NCI-H774 (cell line): ENCODE measurements around the gene FOXN1.
"Not testable (repeated sequence)": the region's sequence is repeated elsewhere in the genome, so short reads cannot be mapped to it uniquely, and the experiment has no call there.

Experiments used
- DNase-seq: peaks from one replicate; lab custom pipeline; 2025; lab: John Stamatoyannopoulos, UW

FOXN1 gene

DNA sequence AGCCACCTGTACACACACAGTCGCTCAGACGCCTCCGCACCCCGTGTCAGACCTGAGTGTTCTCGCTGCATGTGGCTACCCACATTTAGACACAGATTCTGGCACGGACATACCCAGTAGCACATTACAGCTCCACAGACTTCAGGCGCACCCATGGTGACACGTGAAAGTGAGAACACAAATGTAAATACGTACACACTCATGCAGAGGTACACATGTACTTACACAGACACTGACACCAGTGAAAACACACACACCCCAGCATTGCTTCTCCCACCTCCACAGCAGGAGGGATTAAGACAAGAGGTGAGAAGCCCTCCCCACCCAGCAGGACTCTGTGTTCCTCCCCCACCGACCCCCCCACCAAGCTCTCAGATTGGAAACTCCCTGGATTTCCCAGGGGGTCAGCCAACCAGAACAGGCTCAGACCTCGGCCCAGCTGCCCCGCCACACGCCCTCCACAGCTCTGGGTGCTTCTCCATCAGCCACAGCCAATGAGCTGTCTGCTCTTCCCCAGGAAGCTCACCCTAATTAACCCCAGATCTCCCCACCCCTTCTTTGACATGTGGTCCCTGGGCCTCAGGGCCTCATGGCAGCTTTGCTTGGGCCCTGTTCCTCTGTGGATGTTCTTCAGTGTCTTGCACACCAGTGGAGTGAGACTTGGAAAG is 5.3 kb upstream of the FOXN1 start:
- no peak for DNase-seq

GRCh38 chr17:28501421-28502284 is 4.5 kb upstream of the FOXN1 start:
- no peak for DNase-seq

DNA sequence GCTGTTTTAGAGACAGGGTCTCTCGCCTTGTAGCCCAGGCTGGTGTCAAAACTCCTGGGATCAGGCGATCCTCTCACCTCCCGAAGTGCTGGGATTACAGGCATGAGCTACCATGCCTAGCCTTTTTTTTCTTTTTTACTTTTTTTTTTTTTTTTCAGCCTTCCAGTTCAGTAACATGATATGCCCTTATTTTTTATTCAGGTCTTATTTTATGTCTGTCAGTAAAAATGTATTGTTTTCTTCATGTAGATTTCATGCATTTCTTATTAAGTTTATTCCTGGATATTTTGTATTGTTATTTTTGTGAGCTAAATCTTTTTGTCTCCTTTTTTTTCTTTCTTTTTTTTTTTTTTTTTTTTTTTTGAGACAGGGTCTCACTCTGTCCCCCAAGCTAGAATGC is 2.7 kb upstream of the FOXN1 start:
- DNase-seq = no peak

DNA sequence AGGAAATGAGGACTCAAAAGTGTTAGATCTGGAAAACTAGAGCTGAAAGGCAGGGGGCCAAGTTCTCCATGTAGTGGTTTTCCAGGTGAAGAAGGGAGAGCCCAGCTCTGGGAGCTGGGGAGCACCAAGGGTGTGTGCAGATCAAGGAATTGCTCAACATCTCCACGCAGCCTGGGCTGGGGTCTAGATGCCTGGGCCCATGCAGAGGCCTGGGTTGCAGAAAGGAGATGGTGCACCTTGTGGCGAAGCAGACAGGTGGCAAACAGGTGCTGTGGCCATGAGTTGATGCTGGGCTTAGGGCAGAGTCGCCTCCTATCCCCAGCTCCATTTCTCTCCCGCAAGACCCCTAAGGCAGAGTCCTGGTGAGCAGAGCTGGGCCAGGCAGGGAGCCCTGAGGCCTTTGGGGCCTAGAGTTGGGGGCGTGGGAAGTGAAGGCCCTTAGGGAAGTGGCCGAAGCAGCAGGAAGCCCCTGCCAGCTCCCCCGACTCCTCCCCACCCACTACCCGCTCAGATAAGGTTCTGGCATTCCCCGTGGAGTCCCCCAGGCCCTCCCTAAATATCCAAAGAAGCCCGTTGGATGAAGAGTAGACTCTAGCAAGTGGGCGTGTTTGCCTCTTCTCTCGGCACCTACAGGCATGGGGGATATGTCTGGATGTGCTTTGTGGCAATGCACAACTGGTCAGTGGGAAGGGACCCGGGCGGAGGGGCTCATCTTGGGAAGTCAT is 777 bp downstream of the FOXN1 start:
- no peak for DNase-seq

DNA sequence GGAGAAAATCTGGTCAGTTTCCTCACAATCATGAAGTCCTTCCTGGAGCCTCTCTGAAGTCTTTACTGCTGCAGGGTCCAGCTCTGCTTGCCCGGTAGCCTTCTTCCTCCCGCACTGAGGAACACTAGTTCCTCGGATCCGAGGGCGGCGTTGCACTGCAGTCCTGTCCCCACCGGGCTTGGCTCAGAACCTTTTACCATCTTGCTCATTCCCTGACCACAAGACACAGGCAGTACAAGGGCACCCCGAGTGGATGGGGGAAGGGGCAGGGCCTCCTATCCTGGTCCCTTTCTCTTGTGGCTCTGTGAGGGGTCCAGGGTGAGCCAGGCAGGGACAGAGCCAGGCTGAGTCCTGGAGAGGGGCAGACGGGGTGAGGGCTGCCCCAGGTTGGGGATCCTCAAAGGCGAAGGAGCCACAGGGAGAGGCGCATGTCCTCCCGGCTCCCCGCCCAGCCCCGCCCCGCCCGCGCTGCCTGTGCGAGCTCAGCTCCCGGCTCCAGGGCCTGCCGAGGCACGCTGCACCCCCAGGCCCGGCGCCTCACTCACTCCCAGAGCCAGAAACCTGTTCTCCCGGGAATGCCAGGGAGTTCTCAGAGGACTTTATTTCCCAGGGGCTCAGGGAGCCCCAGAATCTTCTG is 1.5 kb downstream of the FOXN1 start:
- no peak for DNase-seq

GRCh38 chr17:28508211-28508724 is 2.1 kb downstream of the FOXN1 start:
- DNase-seq = no peak

DNA sequence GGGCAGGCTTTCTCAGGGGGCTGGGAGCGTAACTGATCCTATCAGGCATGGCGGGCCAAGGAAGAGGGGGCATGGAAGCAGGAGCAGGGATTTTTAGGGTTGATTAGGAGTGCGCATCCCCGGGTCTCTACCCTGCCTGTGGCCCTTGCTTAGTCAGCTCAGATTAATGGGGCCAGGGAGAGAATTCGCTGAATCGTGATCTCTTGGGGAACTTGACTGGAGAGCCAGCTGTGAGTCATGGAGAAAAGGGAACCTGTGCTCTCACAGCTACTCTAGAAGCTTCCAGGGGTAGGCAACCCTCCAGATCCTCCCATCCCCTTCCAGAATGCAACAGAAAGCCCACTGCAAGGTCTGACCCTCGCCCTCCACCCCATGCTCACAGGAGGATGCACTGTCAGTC is 3.6 kb downstream of the FOXN1 start:
- DNase-seq = no peak

DNA sequence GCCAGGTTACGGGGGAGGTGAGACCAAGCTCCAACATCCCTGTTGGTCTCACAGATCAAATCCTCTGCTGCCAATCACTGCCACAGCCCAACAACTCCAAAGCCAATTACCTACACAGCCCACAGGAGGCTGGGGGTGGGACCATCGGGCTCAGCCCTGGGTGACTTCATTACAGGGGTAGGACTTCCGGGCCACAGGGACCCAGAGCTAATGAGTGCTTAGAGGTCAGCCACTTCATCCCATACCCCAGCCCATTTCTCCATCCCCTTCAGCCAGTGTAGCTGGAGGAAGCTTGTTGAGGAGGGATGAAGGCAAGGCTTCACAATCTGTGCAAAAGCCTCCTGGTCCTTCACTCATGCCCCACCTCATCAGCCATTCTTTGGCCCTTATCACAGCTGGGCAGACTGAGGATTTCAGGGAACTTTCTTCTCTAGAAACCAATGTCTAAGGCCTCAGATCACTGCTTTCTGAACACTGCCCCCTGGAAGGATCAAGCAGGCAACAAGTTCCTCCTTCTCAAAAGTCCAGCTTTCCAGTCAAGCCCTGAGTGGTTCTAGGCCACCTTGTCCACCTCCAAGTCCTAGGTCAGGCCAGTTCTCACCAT is 5.8 kb downstream of the FOXN1 start:
- DNase-seq = no peak

- DNase-seq = no peak
These were observed 7.3 kb downstream of the FOXN1 start for GRCh38 chr17:28513476-28513875.

DNA sequence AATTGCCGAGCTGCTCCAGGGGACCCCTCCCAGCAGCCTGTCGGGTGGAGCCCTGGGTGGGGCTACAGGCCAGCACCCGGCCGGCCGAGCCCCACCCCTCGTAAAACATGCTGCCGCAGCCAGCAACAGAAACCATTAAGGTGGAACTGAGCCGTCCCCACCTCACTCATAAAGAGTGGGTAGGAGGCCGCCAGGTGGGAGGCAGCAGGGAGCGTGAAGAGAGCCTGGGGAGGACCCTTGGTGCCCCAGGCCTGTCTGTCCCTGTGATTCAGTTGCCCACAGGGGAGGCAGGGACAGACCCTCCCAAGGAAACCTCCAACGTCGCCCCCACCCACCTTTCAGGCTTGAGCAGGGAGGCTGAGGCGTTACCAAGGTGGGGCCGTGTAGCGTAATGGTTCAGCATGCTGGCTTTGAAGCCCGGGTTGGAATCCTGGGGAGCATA is 8.4 kb downstream of the FOXN1 start:
- DNase-seq = no peak

DNA sequence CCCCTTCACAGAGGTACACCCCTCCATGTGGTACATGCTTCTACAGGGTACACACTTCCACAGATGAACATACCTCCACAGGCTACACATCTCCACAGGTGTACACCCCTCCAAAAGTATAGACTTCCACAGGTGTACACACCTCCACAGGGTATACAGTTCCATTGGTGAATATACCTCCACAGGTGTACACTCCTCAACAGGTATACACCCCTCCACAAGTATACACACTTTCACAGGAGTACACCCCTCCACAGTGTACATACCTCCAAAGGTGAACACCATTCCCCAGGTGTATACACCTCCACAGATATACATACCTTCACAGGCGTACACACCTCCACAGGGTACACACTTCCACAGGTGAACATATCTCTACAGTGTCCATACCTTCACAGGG is 9.4 kb downstream of the FOXN1 start:
- no peak for DNase-seq

DNA sequence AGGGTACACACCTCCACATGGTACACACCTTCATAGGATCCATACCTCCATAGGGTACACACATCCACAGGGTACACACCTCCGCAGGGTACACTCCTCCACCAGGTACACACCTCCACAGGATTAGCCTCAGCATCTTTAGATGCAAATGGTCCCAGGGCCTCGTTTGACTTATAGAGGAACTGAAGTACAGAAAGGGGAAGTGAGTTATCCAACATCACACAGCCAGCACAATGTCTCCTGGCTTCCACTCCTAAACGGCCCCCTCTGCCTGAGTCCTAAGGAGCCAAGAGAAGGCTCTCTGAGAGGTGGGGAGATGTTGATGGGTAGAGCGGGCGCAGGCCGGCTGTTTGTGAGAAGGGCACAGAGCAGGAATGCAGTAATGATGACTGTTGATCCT is 12.0 kb downstream of the FOXN1 start:
- no peak for DNase-seq

- no peak for DNase-seq
These were observed 12.4 kb downstream of the FOXN1 start for GRCh38 chr17:28518578-28518977.

DNA sequence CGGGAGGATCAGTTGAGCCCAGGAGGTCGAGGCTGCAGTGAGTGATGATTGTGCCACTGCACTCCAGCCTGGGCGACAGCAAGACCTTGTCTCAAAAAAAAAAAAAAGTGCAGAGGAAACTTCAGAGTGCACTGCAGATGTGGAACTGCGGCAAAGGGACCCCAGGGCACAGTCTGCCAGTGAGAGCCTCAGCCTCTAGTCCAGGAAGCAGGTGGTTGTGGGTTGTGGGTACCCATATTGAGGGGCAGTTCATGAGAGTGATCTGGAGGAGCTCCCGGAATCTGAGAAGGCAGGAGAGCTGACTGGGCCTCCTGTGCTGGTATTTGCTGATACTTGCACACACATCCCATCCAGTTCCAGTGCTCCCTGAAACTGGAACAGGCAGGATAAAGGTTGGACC is 13.1 kb downstream of the FOXN1 start:
- DNase-seq = no peak

DNA sequence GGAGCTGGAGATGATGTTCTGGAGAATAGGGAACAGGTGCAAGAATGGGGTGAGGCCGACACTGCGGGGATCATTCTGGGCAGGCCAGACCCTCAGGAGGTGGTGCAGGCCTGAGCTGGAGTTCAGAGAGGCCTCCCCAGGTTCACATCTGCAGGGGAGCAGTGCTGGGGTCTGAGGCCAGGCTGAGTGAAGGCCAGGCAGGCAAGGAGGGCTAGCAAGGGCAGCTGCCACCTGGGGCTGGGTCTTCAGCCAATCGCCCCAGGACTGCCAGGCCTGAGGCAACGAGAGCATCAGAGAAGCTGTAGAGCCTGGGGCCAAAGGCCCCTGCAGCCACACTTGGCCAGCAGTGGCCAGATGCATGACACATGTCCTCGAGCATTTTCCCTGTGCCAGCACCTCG is 14.5 kb downstream of the FOXN1 start:
- DNase-seq = no peak

GRCh38 chr17:28521311-28522085 is 15.3 kb downstream of the FOXN1 start:
- no peak for DNase-seq

DNA sequence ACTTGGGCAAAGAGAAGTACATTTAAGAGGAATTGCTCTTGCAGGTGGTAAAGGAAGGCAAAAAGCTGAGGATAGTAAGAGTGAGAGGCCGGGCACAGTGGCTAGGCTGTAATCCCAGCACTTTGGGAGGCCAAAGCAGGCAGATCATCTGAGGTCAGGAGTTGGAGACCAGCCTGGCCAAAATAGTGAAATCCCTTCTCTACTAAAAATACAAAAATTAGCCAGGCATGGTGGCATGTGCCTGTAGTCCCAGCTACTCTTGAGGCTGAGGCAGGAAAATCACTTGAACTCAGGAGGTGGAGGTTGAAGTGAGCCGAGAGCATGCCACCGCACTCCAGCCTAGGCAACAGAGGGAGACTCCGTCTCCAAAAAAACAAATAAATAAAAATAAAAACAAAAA is 16.1 kb downstream of the FOXN1 start:
- DNase-seq = not testable (repeated sequence)

DNA sequence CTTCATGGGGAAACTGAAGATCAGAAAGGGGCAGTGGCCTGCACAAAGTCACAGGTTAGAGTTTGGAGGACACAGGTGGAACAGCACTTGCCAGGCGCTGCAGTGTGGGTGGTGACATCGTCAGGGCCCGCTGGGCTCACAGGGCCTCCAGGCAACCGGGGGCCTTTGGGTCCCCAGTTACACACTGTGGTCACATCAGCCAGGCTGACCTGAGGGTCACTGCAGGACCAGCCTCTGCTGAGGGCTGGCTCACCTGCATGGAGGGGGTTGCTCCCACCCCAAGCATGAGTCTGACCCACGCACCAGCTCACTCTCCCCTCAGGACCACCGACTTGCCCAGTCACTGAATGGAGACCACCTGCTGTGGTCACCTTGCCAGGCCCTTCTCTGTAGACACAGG is 17.0 kb downstream of the FOXN1 start:
- DNase-seq = no peak

- no peak for DNase-seq
These were observed 17.7 kb downstream of the FOXN1 start for GRCh38 chr17:28523876-28524275.

DNA sequence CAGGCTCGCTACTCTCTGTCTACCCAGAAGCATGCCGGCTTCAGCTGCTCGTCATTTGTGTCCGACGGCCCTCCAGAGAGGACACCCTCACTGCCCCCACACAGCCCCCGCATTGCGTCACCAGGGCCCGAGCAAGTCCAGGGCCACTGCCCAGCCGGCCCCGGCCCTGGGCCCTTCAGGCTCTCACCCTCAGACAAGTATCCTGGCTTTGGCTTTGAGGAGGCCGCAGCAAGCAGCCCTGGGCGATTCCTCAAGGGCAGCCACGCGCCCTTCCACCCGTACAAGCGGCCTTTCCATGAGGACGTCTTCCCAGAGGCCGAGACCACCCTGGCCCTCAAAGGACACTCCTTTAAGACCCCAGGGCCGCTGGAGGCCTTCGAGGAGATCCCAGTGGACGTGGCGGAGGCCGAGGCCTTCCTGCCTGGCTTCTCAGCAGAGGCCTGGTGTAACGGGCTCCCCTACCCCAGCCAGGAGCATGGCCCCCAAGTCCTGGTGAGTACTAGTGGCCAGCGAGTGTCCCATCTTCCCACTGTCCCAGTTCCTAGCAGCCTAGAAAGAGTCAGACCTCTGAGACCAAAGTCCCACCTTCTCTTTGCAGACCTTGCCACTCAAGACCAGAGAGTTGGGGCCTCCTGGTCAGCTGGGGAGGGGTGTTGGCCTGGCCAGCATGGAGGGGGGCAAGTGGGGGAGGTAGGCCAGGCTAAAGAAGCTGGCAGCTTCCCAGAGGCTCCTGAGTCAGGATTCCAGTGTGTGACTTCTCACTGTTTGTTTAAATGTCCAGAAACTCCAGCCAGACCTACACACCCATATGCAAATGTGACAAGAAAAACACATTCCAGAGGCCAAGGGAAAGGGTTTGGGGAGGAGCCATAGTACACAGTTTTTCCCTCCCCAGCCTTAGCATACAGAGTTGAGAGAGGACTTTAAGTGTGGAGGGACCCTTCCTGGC is 18.6 kb downstream of the FOXN1 start:
- no peak for DNase-seq
